DND-41 (cell line): ENCODE results near the gene REV3L.

Experiments
- EZH2 ChIP-seq: IDR thresholded peaks from 3 replicates; pipeline ENCODE4 v1.6.1; 2012; ENCODE audit warnings: borderline replicate concordance, low read depth, mild to moderate bottlenecking, moderate library complexity, low read length, inconsistent platforms; ENCODE audit not compliant: severe bottlenecking
- TF ChIP-seq, protein P1 (sequence below): IDR thresholded peaks from 2 replicates; pipeline ENCODE4 v1.5.1; 2012; ENCODE audit warnings: borderline replicate concordance, low read length, moderate library complexity, mild to moderate bottlenecking; ENCODE audit not compliant: poor library complexity, severe bottlenecking; ENCODE audit errors: extremely low read depth

GRCh38 chr6:111450636-111451035, 32.4 kb downstream of the REV3L start:
- TF ChIP-seq, protein P1, sequence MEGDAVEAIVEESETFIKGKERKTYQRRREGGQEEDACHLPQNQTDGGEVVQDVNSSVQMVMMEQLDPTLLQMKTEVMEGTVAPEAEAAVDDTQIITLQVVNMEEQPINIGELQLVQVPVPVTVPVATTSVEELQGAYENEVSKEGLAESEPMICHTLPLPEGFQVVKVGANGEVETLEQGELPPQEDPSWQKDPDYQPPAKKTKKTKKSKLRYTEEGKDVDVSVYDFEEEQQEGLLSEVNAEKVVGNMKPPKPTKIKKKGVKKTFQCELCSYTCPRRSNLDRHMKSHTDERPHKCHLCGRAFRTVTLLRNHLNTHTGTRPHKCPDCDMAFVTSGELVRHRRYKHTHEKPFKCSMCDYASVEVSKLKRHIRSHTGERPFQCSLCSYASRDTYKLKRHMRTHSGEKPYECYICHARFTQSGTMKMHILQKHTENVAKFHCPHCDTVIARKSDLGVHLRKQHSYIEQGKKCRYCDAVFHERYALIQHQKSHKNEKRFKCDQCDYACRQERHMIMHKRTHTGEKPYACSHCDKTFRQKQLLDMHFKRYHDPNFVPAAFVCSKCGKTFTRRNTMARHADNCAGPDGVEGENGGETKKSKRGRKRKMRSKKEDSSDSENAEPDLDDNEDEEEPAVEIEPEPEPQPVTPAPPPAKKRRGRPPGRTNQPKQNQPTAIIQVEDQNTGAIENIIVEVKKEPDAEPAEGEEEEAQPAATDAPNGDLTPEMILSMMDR = no peak
- TF ChIP-seq EZH2 = no peak
